Left colon (tissue), 2 donors: ENCODE data around the gene ZNF578. TPM values are rescaled to one million over a fixed set of nuclear protein-coding genes. Genes with fewer than 3 reads are reported as not detected.
"Not testable (repeated sequence)": the region's sequence is repeated elsewhere in the genome, so short reads cannot be mapped to it uniquely, and the experiment has no call there.

ENCODE experiments used
- ATAC-seq: fragments of 200-7000 bp; cut with Tn5 transposase; one replicate; pipeline ENCODE4 v1.9.1; 2020; ENCODE audit warnings: mild to moderate bottlenecking, moderate library complexity
- DNase-seq, 2 donors: peaks; one replicate each; pipeline ENCODE4 v3.0.0-alpha.2; 2020
- intact Hi-C, 2 donors: fragments of 100-400 bp; cut with DNase I in 1 of 2; cut with micrococcal nuclease in 1 of 2; formaldehyde crosslinking; loops; one replicate each; pipeline versions ENCODE4 v1.11.2 to v1.14.0; 2022; cut with DNase I, micrococcal nuclease
- total RNA-seq, 2 donors: library from RNA; stranded (reverse); fragmentation: NEBNext Ultra II Directional; extraction: Animal tissue kit (Norgen Biotek cat#: 25700); gene quantifications; one replicate each; pipeline ENCODE4 v1.2.1, GENCODE V29; 2021
- donor health status: DM: no; HTN: no; CAD: no.
- donor health status: DM: yes; HTN: yes; CAD: no.

The ZNF578 gene
- total RNA-seq, 2 donors from 2014 or later: 0.42 TPM; not detected in 1

DNA sequence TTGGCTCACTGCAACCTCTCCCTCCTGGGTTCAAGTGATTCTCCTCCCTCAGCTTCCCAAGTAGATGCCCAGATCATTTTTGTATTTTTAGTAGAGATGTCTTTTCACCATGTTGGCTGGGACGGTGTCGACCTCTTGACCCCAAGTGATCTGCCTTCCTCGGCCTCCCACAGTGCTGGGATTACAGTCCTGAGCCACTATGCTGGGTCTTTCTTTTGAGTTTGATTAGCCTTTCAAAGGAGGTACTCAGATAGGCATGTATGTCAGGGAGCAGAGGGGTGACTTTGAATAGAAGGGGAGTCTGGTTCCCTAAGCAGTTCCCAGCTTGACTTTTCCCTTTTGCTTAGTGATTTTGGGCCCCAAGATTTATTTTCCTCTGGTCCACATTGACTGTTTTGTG lies 47.1 kb downstream of the ZNF578 start:
- intact Hi-C loops, DNase-seq, ATAC-seq: not testable (repeated sequence)

DNA sequence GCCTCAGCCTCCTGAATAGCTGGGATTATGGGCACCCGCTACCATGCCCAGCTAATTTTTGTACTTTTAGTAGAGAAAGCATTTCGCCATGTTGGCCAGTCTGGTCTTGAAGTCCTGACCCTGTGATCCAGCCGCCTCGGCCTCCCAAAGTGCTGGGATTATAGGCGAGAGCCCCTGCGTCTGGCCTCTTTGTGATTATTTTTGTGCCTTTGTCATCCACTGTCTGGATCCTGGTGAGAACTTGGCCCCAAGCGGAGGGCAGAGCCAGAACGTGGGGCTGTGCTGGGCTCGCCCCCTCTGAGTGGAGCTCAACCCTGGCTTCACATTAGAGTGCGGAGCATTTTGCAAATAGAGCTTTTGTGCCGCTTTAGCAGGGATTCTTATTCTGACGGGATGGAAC lies 47.6 kb downstream of the ZNF578 start:
- DNase-seq, intact Hi-C loops, ATAC-seq: not testable (repeated sequence)

DNA sequence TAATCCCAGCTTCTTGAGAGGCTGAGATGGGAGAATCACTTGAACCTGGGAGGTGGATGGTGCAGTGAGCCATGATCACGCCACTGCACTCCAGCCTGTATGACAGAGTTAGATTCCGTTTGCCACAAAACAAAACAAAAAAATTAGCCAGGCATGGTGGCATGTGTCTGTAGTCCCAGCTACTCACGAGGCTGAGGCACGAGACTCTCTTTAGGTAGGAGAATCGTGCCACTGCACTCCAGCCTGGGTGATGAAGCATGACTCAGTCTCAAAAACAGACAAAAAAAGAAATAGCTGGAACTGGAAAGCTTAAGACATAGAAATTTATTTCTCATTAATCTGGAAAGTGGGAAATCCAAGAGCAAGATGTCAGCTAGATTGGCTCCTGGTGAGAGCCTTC lies 53.9 kb downstream of the ZNF578 start:
- no peak for DNase-seq
- intact Hi-C loops: no loop called here
- ATAC-seq: no peak

DNA sequence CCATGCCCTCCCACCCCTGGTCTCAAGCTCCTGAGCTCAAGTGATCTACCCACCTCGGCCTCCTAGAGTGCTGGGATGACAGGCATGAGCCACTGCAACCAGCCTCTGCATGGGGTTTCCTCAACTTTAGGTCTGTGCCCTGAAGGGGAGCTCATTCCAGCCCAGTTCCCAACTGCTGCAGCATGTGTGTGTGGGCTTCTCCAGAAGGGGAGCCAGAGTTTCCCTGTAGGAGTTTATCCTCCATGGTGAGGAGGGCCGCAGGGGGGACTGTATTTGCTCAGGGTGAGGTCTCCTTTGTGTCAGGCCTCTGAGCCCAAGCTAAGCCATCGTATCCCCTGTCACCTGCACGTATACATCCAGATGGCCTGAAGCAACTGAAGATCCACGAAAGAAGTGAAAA lies 62.8 kb downstream of the ZNF578 start:
- ATAC-seq: no peak
- intact Hi-C loops: no loop called here
- no peak for DNase-seq

DNA sequence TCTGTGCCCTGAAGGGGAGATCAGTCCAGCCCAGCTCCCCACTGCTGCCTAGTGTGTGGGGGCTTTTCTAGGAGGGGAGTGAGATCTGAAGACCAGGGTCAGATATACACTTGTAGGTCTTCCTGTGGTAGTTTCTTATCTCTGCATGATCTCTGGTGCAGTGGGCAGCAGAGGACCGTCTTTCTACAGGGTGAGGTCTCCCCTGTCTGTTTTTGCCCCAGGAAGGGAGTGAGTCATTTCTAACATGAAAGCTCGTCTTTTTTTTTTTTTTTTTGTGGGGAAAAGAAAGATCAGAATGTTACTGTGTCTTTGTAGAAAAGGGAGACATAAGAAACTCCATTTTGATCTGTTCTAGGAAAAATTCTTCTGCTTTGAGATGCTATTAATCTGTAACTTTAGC lies 65.3 kb downstream of the ZNF578 start:
- intact Hi-C loops: no loop called here
- DNase-seq: no peak
- ATAC-seq: no peak

DNA sequence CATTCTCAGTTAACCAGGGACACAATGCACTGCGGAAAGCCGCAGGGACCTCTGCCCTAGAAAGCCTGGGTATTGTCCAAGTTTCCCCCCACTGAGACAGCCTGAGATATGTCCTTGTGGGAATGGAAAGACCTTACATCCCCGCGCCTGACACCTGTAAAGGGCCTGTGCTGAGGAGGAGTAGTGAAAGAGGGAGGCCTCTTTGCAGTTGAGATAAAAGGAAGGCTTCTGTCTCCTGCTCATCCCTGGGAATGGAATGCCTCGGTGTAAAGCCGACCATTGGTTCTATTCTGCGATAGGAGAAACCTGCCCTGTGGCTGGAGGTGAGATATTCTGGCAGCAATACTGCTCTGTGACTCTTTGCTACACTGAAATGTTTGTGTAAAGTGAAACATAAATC lies 65.8 kb downstream of the ZNF578 start:
- ATAC-seq, DNase-seq, intact Hi-C loops: not testable (repeated sequence)

DNA sequence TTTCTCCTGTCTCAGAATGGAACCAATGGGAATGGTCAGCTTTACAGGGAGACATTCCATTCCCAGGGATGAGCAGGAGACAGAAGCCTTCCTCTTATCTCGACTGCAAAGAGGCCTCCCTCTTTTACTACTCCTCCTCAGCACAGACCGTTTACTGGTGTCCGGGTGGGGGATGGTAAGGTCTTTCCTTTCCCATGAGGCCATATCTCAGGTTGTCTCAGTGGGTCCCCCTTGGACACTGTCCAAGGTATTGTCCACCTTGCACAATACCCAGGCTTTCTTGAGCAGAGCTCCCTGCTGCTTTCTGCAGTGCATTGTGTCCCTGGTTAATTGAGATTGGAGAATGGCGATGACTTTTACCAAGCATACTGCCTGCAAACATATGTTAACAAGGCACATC lies 66.7 kb downstream of the ZNF578 start:
- ATAC-seq (no peak), DNase-seq (no peak)
- intact Hi-C loops: no loop called here

DNA sequence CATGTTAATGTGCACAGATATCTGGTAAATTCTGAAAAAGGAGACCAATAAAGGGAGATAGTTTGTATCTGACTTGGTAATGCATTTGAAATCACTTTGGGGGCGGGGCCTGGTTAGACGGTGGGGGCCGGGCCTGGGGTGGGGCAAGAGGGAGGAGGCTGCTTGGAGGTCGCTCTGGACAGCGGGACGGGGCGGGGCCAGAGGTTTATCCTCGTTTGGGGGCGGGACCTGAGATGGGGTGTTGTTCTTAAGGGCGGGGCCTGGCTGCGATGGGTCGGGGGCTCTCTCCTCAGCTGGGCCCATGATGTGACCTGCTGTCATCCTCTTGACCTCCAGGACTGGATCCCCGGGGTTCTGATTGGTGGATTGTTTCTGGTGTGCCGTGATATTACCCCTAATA lies 69.2 kb downstream of the ZNF578 start:
- no peak for DNase-seq
- intact Hi-C loops: no loop called here
- no peak for ATAC-seq

DNA sequence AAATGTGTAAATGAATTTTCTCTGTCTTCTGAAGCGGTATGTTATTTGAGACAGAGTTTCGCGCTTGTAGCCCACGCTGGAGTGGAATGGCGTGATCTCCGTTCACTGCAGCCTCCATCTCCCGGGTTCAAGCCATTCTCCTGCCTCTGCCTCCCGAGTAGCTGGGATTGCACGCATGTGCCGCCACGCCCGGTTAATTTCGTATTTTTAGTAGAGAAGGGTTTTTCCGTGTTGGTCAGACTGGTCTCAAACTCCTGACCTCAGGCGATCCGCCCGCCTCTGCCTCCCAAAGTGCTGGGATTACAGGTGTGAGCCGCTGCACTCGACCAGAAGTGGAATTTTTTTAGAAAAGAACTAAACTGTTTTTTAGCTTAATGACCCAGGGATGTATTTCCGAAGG lies 70.7 kb downstream of the ZNF578 start:
- DNase-seq: no peak
- ATAC-seq: no peak
- intact Hi-C loops: no loop called here

DNA sequence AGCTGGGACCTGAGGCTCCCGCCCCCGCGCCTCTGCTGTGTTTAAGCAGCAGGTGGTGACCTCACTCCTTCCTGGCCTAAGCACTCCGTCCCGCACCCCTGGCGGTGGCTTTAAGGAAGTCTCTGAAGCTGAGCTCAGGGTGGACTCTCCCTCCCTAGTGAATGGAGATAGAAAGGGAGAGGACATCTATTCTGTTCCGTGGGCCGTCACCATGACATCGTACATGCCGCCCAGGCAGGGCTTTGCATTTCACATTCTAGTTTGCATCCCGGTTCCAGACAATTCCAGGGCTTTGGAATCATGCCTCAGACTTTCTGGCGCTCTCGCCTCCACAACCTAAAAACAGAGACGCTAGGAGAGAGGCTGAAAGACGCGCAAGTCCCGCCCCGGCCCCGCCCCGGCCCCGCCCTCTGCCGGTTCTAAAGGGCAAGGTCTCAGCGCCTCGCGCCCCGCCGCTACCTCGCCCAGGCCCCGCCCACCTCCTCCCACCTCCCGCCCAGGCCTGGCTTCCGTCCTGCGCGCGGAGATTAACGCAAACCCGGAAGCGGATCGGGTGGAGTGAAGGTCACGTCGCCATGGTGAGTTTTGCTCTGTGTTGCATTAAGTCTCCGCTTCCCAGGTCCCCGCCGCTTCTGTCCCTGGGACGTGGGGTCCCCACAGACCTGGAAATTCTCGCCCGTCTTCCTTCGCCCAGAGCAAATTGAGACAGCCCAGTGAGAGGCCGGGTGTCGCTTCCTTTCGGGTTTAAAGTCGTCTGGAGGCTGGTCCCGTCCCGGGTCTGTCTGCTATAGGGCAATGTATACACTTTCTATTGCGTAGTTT lies 74.0 kb downstream of the ZNF578 start, which contains the start of gene ZNF808:
TSS of gene ZNF808 (plus strand) at position 535 of the 822 bp plus-strand sequence. CDS start 15,617 bp downstream, outside the sequence.
- intact Hi-C loops: no loop called here
- ATAC-seq (peak; percentile 94), DNase-seq (peak; percentile 95 to 99)

DNA sequence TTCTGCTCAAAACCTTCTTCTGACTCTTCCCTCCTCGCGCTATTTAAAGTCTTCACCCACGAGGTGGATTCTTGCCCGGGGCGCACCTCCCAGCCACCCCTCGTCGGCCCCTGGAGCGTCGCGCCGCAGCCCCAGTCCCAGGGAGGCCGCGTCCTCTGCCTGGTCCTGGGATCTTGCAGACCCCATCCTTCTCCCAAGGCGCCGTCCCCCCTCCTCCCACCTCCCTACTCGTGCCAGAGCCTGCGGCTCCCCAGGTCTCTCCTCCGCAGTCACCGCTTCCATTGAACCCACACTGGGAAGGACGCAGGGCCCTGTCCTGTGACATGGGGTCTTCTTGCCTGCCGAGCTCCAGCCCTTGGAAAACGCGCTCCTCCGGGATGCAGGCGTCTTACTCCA lies 74.6 kb downstream of the ZNF578 start:
- intact Hi-C loops: no loop called here
- ATAC-seq: peak; percentile 45
- peak in 1 of 2 donors; percentile 32 for DNase-seq

DNA sequence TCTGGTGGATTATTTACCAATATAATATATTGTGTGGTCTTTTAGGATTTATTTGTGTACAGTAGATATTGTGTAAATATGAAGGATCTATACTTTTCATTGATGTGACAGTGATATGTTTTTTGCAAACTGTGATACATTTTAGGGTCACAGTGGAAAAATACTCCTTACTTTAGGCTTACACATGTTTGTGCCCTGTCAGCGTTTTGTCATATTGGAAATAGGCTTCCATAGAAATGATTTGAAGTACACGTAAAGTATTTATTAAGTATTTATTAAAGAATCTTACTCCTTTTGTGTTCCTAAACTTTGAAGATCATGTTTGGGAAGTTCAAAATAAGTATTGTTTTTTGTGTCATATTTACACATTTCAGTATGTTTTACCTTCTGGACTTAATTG lies 79.1 kb downstream of the ZNF578 start:
- intact Hi-C loops: no loop called here
- ATAC-seq: no peak
- DNase-seq: no peak

DNA sequence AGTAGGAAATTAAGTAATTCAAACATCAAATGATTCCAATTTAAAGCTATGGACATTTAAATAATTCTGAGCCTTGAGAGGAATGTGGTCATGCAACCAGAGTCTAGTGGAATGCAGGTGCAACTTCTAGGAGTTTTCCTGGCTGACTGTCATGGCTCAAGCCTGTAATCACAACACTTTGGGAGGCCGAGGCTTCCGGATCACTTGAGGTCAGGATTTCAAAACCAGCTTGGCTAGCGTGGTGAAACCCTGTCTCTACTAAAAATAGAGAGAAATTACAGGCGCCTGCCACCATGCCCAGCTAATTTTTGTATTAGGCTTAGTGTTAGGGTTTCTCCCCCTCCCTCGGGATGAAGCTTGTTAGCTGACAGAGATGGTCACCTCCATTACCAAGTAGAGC lies 80.5 kb downstream of the ZNF578 start:
- DNase-seq: no peak
- intact Hi-C loops: no loop called here
- no peak for ATAC-seq

DNA sequence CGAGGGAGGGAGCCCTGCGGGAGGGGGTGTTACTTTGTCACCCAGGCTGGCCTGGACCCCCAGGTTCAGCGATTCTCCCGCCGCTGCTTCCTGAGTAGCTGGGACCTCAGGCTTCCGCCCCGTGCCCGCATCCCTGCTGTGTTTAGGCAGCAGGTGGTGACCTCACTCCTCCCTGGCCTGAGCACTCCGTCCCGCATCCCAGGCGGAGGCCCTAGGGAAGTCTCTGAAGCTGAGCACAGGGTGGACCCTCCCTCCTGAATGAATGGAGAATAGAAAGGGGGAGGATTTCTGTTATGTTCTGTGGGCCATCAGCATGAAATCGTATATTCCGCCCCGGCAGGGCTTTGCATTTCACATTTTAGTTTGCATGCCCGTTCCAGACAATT lies 82.0 kb downstream of the ZNF578 start:
- intact Hi-C loops, ATAC-seq: not testable (repeated sequence)
- DNase-seq: peak in 1 of 2 donors; percentile 27

DNA sequence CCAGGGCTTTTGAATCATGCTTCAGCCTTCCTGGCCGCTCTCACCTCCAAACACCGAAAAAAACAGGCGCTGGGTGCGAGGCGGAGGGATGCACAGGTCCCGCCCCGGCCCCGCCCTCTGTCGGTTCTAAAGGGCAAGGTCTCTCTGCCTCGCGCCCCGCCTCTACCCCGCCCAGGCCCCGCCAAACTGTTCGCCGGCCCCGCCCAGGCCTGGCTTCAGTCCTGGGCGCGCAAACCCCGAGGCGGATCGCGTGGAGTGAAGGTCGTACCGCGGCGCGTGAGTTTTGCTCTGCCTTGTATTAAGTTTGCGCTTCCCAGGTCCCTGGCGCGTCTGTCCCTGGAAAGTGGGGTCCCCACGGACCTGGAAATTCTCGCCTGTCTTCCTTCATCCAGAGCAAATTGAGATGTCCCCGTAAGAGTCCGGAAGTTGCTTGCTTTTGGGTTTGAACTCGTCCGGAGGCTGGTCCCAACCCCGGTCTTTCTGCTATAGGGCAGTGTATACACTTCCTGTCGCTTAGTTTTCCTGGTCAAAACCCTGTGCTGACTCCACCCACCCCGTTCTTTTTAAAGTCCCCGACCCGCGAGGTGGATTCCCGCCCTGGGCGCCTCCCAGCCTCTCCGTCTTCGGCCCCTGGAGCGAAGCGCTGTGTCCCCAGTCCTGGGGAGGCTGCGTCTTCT lies 82.6 kb downstream of the ZNF578 start:
- intact Hi-C loops: no loop called here
- peak; percentile 67 to 86 for DNase-seq

DNA sequence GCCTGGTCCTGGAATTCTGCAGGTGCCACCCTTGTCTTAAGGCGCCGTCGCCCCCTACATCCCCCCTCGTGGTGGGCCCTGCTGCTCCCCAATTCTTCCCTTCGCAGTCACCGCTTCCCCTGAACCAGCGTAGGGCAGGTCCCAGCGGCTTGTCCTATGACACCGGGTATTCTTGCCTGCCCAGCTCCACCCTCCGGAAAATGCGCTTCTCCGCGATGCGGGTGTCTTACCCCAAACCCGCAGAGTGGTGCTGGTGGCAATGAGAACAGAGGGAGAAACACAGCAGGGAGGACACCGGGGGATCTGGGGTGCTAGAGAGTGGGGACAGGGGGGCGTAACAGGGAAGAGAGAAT lies 83.1 kb downstream of the ZNF578 start:
- DNase-seq (no peak), ATAC-seq (no peak)
- intact Hi-C loops: no loop called here

More for the DNA sequence above, 82.6 kb downstream of the ZNF578 start:
- peak; percentile 71 for ATAC-seq

DNA sequence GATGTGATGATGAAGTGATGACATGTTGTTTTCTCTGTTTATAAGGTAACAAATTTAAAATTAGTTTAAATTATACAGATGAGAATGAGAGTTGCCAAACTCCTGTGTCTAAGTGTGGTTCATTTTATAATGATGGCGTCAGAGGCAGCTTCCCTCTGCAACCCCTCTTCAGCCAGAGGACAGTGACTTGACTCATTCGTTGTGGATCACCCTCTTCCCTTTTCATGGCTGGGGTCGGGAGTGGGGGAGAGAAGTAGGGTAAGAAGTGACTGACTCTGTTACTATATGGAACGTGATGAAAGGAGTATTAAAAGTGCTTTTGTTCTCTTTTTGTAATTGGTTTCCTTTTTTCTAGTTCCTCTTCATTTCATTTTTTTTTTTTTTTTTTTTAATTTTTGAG lies 85.5 kb downstream of the ZNF578 start:
- intact Hi-C loops, DNase-seq, ATAC-seq: not testable (repeated sequence)

DNA sequence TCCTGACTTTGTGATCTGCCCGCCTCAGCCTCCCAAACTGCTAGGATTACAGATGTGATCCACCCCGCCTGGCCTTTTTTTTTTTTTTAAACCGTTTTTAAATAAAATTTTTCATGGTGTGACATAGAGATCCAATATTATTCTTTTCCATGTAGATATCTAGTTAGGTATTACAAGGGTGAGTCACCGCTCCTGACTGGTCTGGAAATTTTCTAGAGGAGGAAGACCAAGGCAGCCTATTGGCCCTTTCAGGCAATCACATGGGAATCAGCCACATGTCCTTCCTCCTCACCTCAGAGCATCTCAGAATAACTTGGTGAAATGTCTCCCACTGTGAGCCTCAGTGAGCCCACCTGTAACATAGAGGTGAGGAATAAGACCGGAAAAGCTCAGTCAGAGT lies 87.8 kb downstream of the ZNF578 start:
- intact Hi-C loops, ATAC-seq, DNase-seq: not testable (repeated sequence)

DNA sequence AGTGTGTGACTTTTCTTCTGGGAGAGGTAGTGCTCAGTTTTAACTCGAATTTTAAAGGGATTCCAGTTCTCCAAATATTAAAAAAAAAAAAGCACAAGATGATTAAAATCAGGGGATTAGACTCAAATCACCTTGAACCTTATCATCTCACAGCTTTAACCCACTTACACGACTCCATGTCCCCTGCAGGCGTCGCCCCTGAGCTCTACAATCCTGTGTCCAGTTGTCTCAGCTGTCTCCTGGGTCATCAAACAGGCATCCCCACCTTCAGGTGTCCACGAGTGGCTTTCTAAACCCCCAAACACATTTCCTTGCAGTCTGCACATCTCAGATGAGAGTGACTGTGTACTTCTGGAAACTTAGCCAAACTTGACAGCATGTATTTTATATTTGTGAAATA lies 88.3 kb downstream of the ZNF578 start:
- intact Hi-C loops: no loop called here
- ATAC-seq (no peak), DNase-seq (no peak)

DNA sequence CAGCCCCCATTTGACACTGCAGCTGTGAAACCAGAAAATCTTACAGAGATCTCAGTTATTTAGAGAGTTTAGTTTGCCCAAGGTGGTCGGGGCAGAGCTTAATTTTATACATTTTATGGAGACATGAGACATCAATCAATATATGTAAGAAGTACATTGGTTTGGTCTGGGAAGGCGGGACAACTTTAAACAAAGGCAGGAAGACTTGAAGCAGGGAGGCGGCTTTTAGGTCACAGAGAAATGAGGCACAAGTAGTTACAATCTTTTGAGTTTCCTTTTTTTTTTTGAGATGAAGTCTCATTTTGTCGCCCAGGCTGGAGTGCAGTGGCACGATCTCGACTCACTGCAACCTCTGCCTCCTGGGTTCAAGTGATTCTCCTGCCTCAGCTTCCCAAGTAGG lies 89.2 kb downstream of the ZNF578 start:
- DNase-seq, ATAC-seq, intact Hi-C loops: not testable (repeated sequence)
